Kidney (tissue), 14 donors: ENCODE results near the gene CBX2. TPM values are rescaled to one million over a fixed set of nuclear protein-coding genes. Genes with fewer than 3 reads are reported as not detected.
A peak's percentile ranks its signal among the peaks of the same experiment; 100 is the strongest.

ENCODE experiments used
- DNase-seq, 5 donors: peaks; one replicate each; pipeline ENCODE4 v3.0.0-alpha.2; 2013 to 2020
- FAIRE-seq: peaks from 2 replicates; lab custom pipeline; 2012; peaks lifted over from hg19 to GRCh38; lab: Jason Lieb, UNC
- H3K27ac ChIP-seq, 2 donors: one replicate each; pipeline ENCODE4 v1.7.0; 2013; ENCODE audit warnings: low read depth in 2 of 2, low read length in 2 of 2, inconsistent platforms in 1 of 2
- H3K27me3 ChIP-seq: one replicate; pipeline ENCODE4 v1.7.1; 2013; ENCODE audit warnings: low read length, inconsistent platforms; ENCODE audit not compliant: control insufficient read depth, insufficient read depth
- H3K36me3 ChIP-seq, 3 donors: one replicate each; pipeline versions ENCODE4 v1.7.0 to v1.7.1; 2013; ENCODE audit warnings: low read length in 3 of 3, control low read depth in 1 of 3, inconsistent platforms in 1 of 3; ENCODE audit not compliant: insufficient read depth in 3 of 3, control insufficient read depth in 2 of 3
- H3K4me1 ChIP-seq, 3 donors: one replicate each; pipeline versions ENCODE4 v1.7.0 to v1.7.1; 2013; ENCODE audit warnings: low read length in 3 of 3, inconsistent platforms in 1 of 3, low read depth in 1 of 3; ENCODE audit not compliant: control insufficient read depth in 2 of 3, insufficient read depth in 2 of 3
- H3K4me3 ChIP-seq, 3 donors: one replicate each; pipeline versions ENCODE4 v1.7.0 to v1.8.1; 2013; ENCODE audit warnings: low read length in 3 of 3, control low read depth in 1 of 3, inconsistent platforms in 1 of 3
- H3K9ac ChIP-seq, 3 donors: one replicate each; pipeline versions ENCODE4 v1.7.0 to v1.7.1; 2013; ENCODE audit warnings: low read length in 3 of 3, control low read depth in 1 of 3, inconsistent platforms in 1 of 3
- H3K9me3 ChIP-seq, 3 donors: one replicate each; pipeline versions ENCODE4 v1.7.0 to v1.7.1; 2013; ENCODE audit warnings: low read length in 3 of 3, control low read depth in 1 of 3, inconsistent platforms in 1 of 3; ENCODE audit not compliant: control insufficient read depth in 2 of 3, insufficient read depth in 1 of 3
- intact Hi-C: fragments of 100-400 bp; cut with DNase I; formaldehyde crosslinking; loops from one replicate; pipeline ENCODE4 v1.11.1; 2022
- polyA plus RNA-seq: library from polyadenylated mRNA; stranded (reverse); fragments of 350-450 nt; fragmentation: Illumina TruSeq; extraction: RNeasy Lipid Tissue Mini Kit (QIAGEN cat#74804); gene quantifications from one replicate; pipeline ENCODE4 v1.2.3, GENCODE V29; 2014; ENCODE audit warnings: low read depth, low replicate concordance; ENCODE audit not compliant: insufficient read depth
- total RNA-seq: library from RNA; stranded (reverse); fragmentation: NEBNext Ultra II Directional; extraction: Animal tissue kit (Norgen Biotek cat#: 25700); gene quantifications from one replicate; pipeline ENCODE4 v1.2.1, GENCODE V29; 2021
- TF ChIP-seq, protein P1 (sequence below): IDR thresholded peaks from 3 replicates; pipeline ENCODE4 v1.5.1; 2012; ENCODE audit warnings: mild to moderate bottlenecking, moderate library complexity, borderline replicate concordance; ENCODE audit not compliant: insufficient read depth; ENCODE audit errors: extremely low read depth
- donor health status: control.
- donor health status: control.
- donor health status: control.
- donor health status: control.
- donor health status: control.
- donor health status: DM: yes; HTN: yes; CAD: no.
- donor health status: Normal renal cell carcinoma (clear cell type).

The CBX2 gene
- total and polyA plus RNA-seq, 2 donors from 2014 or later: 2.2 to 3.5 TPM

GRCh38 chr17:79832218-79833109 lies 54.5 kb downstream of the CBX2 start:
- peak overlapping the region in 1 of 3 donors; percentile 25 for H3K4me3 ChIP-seq
- intact Hi-C loops: no loop called here
- no peaks in the 10 kb centered on the region for H3K27me3 ChIP-seq
- TF ChIP-seq, protein P1, sequence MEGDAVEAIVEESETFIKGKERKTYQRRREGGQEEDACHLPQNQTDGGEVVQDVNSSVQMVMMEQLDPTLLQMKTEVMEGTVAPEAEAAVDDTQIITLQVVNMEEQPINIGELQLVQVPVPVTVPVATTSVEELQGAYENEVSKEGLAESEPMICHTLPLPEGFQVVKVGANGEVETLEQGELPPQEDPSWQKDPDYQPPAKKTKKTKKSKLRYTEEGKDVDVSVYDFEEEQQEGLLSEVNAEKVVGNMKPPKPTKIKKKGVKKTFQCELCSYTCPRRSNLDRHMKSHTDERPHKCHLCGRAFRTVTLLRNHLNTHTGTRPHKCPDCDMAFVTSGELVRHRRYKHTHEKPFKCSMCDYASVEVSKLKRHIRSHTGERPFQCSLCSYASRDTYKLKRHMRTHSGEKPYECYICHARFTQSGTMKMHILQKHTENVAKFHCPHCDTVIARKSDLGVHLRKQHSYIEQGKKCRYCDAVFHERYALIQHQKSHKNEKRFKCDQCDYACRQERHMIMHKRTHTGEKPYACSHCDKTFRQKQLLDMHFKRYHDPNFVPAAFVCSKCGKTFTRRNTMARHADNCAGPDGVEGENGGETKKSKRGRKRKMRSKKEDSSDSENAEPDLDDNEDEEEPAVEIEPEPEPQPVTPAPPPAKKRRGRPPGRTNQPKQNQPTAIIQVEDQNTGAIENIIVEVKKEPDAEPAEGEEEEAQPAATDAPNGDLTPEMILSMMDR: no peak
- H3K27ac ChIP-seq: peak overlapping the region in 1 of 2 donors; percentile 28
- peaks cover 0 to 13% (median 10%) of the 10 kb centered on the region in 3 donors for H3K4me1 ChIP-seq
- no peak for FAIRE-seq
- H3K9ac ChIP-seq: no peak overlapping the region
- H3K36me3 ChIP-seq: peaks cover 0 to 6% (median 0%) of the 10 kb centered on the region in 3 donors
- no peaks in the 10 kb centered on the region for H3K9me3 ChIP-seq
- peak; percentile 81 to 87 (median 86) for DNase-seq

- H3K27me3 ChIP-seq: no peaks in the 10 kb centered on the region
- no peak overlapping the region for H3K4me3 ChIP-seq
- intact Hi-C loops: no loop called here
- H3K4me1 ChIP-seq: peaks cover 0 to 18% (median 13%) of the 10 kb centered on the region in 3 donors
- H3K9ac ChIP-seq: no peak overlapping the region
- no peaks in the 10 kb centered on the region for H3K9me3 ChIP-seq
- TF ChIP-seq, protein P1: no peak
- H3K36me3 ChIP-seq: peaks cover 0 to 6% (median 0%) of the 10 kb centered on the region in 3 donors
- FAIRE-seq (no peak), DNase-seq (no peak)
- no peak overlapping the region for H3K27ac ChIP-seq
These were observed 55.1 kb downstream of the CBX2 start for GRCh38 chr17:79833110-79833450.

GRCh38 chr17:79833744-79834564 lies 56.0 kb downstream of the CBX2 start:
- intact Hi-C loops: no loop called here
- Histone ChIP-seq H3K27ac (no peak overlapping the region), H3K36me3 (peaks cover 0 to 6% (median 0%) of the 10 kb centered on the region in 3 donors), H3K9me3 (no peaks in the 10 kb centered on the region), H3K27me3 (no peaks in the 10 kb centered on the region), H3K9ac (no peak overlapping the region), H3K4me1 (peaks cover 0 to 18% (median 13%) of the 10 kb centered on the region in 3 donors), H3K4me3 (no peak overlapping the region)
- DNase-seq (peak in 4 of 5 donors; percentile 25 to 80 (median 50)), FAIRE-seq (no peak)
- TF ChIP-seq, protein P1: no peak
